HepG2 (cell line): Measurements from ENCODE around the gene TIMM10. TPM values are rescaled to one million over a fixed set of nuclear protein-coding genes. Genes with fewer than 3 reads are reported as not detected.

ENCODE experiments used
- BHLHE40 ChIP-seq: IDR thresholded peaks from 2 replicates; pipeline ENCODE4 v1.6.1; 2011; ENCODE audit warnings: low read length, improper control_type of control experiment
- JUN ChIP-seq: sonication (generic); formaldehyde crosslinking; IDR thresholded peaks from 2 replicates; pipeline ENCODE4 v1.4.0; 2020; ENCODE audit warnings: mild to moderate bottlenecking, missing genetic modification reagents
- KLF12 ChIP-seq: sonication (generic); formaldehyde crosslinking; IDR thresholded peaks from 2 replicates; pipeline ENCODE4 v1.4.0; 2020; ENCODE audit warnings: missing genetic modification reagents, borderline replicate concordance
- KLF16 ChIP-seq, 2 experiments: sonication (generic) in 1 of 2; formaldehyde crosslinking in 1 of 2; IDR thresholded peaks; 2 replicates each; pipeline versions ENCODE4 v1.6.1 to v1.8.0; 2016 to 2023; ENCODE audit warnings: missing genetic modification reagents in 2 of 2, missing compliant biosample characterization in 1 of 2
- MAFK ChIP-seq, 2 experiments: IDR thresholded peaks in 1 of 2; conservative IDR thresholded peaks in 1 of 2; 2 replicates each; pipeline ENCODE4 v1.6.1; 2011; ENCODE audit warnings: improper control_type of control experiment in 2 of 2, low read length in 2 of 2
- NBN ChIP-seq: fragments of 450-650 bp; conservative IDR thresholded peaks from 2 replicates; pipeline ENCODE4 v1.6.1; 2017
- NPAS2 ChIP-seq: sonication (generic); formaldehyde crosslinking; IDR thresholded peaks from 2 replicates; pipeline ENCODE4 v1.8.0; 2022; ENCODE audit warnings: mild to moderate bottlenecking, missing genetic modification reagents, borderline replicate concordance
- POLR2AphosphoS5 ChIP-seq: IDR thresholded peaks from 2 replicates; pipeline ENCODE4 v1.6.1; 2012; ENCODE audit warnings: low read depth, low read length
- TAF1 ChIP-seq: sonication (generic); formaldehyde crosslinking; IDR thresholded peaks from 2 replicates; pipeline ENCODE4 v1.4.0; 2020; ENCODE audit warnings: missing genetic modification reagents
- ZNF225 ChIP-seq: sonication (generic); formaldehyde crosslinking; IDR thresholded peaks from 2 replicates; pipeline ENCODE4 v1.4.0; 2020; ENCODE audit warnings: mild to moderate bottlenecking, missing genetic modification reagents
- ZNF614 ChIP-seq: IDR thresholded peaks from 2 replicates; pipeline ENCODE4 v1.6.1; 2018; ENCODE audit warnings: missing biosample characterization, missing genetic modification reagents, inconsistent platforms, borderline replicate concordance
- ZNF737 ChIP-seq: sonication (generic); formaldehyde crosslinking; IDR thresholded peaks from 2 replicates; pipeline ENCODE4 v1.5.0; 2020; ENCODE audit warnings: missing genetic modification reagents, mild to moderate bottlenecking, borderline replicate concordance
- polyA plus RNA-seq, 8 experiments: library from polyadenylated mRNA; depleted of rRNA in 3 of 8; stranded (reverse) in 7 of 8; unstranded in 1 of 8; fragments of >200 nt; fragmentation: Illumina TruSeq in 4 of 8; extraction: Trizol in 4 of 8; gene quantifications; 2 replicates each; pipeline versions ENCODE4 v1.2.1 to v1.2.3, GENCODE V29; 2011 to 2016; ENCODE audit warnings: low read depth in 4 of 8, missing spikeins in 1 of 8, mixed read lengths in 1 of 8; ENCODE audit not compliant: insufficient read depth in 1 of 8
- total RNA-seq, 5 experiments: library from RNA; depleted of rRNA; stranded (reverse); fragments of >200 nt; fragmentation: Illumina TruSeq; extraction: Trizol; gene quantifications; 2 replicates each; pipeline ENCODE4 v1.2.3, GENCODE V29; 2016; ENCODE audit warnings: low read depth in 1 of 5
- TF ChIP-seq, protein P1 (sequence below): sonication (generic); formaldehyde crosslinking; IDR thresholded peaks from 2 replicates; pipeline ENCODE4 v1.5.0; 2020; ENCODE audit warnings: mild to moderate bottlenecking, missing genetic modification reagents, borderline replicate concordance
- TF ChIP-seq, protein P2 (sequence below): fragments of 450-650 bp; IDR thresholded peaks from 2 replicates; pipeline ENCODE4 v1.6.1; 2017
- TF ChIP-seq, protein P3 (sequence below): sonication (generic); formaldehyde crosslinking; IDR thresholded peaks from 2 replicates; pipeline ENCODE4 v1.5.0; 2020; ENCODE audit warnings: missing genetic modification reagents

Gene TIMM10
- total and polyA plus RNA-seq, 2 of the 13 experiments (the other 11 are each of a cell fraction or from before 2014, with no cell fraction given), result 67.8 to 82.2 TPM

GRCh38 chr11:57530596-57531507, at the start of gene TIMM10 (continued):
- no peak; the same call in 1 of the 2 replicates for TF ChIP-seq TAF1 (CRISPR knock-in tag)
- no peak for TF ChIP-seq NPAS2 (CRISPR knock-in tag)
- peak; percentile 78 for TF ChIP-seq POLR2AphosphoS5
- TF ChIP-seq, protein P1, sequence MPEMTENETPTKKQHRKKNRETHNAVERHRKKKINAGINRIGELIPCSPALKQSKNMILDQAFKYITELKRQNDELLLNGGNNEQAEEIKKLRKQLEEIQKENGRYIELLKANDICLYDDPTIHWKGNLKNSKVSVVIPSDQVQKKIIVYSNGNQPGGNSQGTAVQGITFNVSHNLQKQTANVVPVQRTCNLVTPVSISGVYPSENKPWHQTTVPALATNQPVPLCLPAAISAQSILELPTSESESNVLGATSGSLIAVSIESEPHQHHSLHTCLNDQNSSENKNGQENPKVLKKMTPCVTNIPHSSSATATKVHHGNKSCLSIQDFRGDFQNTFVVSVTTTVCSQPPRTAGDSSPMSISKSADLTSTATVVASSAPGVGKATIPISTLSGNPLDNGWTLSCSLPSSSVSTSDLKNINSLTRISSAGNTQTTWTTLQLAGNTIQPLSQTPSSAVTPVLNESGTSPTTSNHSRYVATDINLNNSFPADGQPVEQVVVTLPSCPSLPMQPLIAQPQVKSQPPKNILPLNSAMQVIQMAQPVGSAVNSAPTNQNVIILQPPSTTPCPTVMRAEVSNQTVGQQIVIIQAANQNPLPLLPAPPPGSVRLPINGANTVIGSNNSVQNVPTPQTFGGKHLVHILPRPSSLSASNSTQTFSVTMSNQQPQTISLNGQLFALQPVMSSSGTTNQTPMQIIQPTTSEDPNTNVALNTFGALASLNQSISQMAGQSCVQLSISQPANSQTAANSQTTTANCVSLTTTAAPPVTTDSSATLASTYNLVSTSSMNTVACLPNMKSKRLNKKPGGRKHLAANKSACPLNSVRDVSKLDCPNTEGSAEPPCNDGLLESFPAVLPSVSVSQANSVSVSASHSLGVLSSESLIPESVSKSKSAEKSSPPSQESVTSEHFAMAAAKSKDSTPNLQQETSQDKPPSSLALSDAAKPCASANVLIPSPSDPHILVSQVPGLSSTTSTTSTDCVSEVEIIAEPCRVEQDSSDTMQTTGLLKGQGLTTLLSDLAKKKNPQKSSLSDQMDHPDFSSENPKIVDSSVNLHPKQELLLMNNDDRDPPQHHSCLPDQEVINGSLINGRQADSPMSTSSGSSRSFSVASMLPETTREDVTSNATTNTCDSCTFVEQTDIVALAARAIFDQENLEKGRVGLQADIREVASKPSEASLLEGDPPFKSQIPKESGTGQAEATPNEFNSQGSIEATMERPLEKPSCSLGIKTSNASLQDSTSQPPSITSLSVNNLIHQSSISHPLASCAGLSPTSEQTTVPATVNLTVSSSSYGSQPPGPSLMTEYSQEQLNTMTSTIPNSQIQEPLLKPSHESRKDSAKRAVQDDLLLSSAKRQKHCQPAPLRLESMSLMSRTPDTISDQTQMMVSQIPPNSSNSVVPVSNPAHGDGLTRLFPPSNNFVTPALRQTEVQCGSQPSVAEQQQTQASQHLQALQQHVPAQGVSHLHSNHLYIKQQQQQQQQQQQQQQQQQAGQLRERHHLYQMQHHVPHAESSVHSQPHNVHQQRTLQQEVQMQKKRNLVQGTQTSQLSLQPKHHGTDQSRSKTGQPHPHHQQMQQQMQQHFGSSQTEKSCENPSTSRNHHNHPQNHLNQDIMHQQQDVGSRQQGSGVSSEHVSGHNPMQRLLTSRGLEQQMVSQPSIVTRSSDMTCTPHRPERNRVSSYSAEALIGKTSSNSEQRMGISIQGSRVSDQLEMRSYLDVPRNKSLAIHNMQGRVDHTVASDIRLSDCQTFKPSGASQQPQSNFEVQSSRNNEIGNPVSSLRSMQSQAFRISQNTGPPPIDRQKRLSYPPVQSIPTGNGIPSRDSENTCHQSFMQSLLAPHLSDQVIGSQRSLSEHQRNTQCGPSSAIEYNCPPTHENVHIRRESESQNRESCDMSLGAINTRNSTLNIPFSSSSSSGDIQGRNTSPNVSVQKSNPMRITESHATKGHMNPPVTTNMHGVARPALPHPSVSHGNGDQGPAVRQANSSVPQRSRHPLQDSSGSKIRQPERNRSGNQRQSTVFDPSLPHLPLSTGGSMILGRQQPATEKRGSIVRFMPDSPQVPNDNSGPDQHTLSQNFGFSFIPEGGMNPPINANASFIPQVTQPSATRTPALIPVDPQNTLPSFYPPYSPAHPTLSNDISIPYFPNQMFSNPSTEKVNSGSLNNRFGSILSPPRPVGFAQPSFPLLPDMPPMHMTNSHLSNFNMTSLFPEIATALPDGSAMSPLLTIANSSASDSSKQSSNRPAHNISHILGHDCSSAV (CRISPR knock-in tag), result no peak
- TF ChIP-seq, protein P2, sequence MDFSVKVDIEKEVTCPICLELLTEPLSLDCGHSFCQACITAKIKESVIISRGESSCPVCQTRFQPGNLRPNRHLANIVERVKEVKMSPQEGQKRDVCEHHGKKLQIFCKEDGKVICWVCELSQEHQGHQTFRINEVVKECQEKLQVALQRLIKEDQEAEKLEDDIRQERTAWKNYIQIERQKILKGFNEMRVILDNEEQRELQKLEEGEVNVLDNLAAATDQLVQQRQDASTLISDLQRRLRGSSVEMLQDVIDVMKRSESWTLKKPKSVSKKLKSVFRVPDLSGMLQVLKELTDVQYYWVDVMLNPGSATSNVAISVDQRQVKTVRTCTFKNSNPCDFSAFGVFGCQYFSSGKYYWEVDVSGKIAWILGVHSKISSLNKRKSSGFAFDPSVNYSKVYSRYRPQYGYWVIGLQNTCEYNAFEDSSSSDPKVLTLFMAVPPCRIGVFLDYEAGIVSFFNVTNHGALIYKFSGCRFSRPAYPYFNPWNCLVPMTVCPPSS, result no peak
- no peak for TF ChIP-seq MAFK (conservative IDR thresholded peaks at IDR 0.05 in 1 of 2, IDR thresholded peaks at IDR 0.05 in 1 of 2; ENCODE audit: low read length in 2 of 2)
- no peak for TF ChIP-seq ZNF737
- peak; percentile 75; the same call in 1 of the 2 replicates for TF ChIP-seq KLF12 (CRISPR knock-in tag)
- TF ChIP-seq NBN, result no peak
- no peak for TF ChIP-seq ZNF225 (CRISPR knock-in tag)
- peak in 1 of 2 experiments; percentile 73; a peak in 1 of 4 replicates for TF ChIP-seq KLF16 (CRISPR knock-in tag; IDR thresholded peaks at IDR 0.05)
- TF ChIP-seq BHLHE40, result no peak
- peak; percentile 86; the same call in 1 of the 2 replicates for TF ChIP-seq ZNF614 (CRISPR knock-in tag)
- TF ChIP-seq, protein P3, sequence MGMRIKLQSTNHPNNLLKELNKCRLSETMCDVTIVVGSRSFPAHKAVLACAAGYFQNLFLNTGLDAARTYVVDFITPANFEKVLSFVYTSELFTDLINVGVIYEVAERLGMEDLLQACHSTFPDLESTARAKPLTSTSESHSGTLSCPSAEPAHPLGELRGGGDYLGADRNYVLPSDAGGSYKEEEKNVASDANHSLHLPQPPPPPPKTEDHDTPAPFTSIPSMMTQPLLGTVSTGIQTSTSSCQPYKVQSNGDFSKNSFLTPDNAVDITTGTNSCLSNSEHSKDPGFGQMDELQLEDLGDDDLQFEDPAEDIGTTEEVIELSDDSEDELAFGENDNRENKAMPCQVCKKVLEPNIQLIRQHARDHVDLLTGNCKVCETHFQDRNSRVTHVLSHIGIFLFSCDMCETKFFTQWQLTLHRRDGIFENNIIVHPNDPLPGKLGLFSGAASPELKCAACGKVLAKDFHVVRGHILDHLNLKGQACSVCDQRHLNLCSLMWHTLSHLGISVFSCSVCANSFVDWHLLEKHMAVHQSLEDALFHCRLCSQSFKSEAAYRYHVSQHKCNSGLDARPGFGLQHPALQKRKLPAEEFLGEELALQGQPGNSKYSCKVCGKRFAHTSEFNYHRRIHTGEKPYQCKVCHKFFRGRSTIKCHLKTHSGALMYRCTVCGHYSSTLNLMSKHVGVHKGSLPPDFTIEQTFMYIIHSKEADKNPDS, result no peak
- TF ChIP-seq JUN (CRISPR knock-in tag), result no peak
